ENCODE data around the gene PADI2. TPM values are rescaled to one million over a fixed set of nuclear protein-coding genes. Genes with fewer than 3 reads are reported as not detected.

The PADI2 gene
- total and polyA plus RNA-seq, 2 of the 8 experiments (the other 6 are each of a cell fraction or from before 2014, with no cell fraction given), result 1.6 to 7.5 TPM

- H3K4me3 ChIP-seq (ENCODE audit: extremely low read depth in 1 of 4, insufficient read depth in 2 of 4, low read depth in 3 of 4, low read length in 4 of 4), result no peak overlapping the region
- H4K8ac ChIP-seq (ENCODE audit: extremely low read depth, insufficient read depth, low read length), result no peak overlapping the region
- no peak overlapping the region for H4K5ac ChIP-seq (ENCODE audit: insufficient read length, low read depth, low read length)
- H3K23me2 ChIP-seq (ENCODE audit: low read depth, low read length), result no peaks in the 10 kb centered on the region
- no peak overlapping the region for H3K18ac ChIP-seq (ENCODE audit: extremely low read depth, low read length)
- H2BK20ac ChIP-seq (ENCODE audit: low read length), result no peak overlapping the region
- H2BK15ac ChIP-seq (ENCODE audit: low read length), result no peak overlapping the region
- no peaks in the 10 kb centered on the region for H3K79me2 ChIP-seq (ENCODE audit: control insufficient read depth in 1 of 2, insufficient read depth in 2 of 2, low read length in 2 of 2)
- H2AFZ ChIP-seq (ENCODE audit: low read length), result no peak overlapping the region
- H3K14ac ChIP-seq (ENCODE audit: insufficient read length), result no peak overlapping the region
- TF ChIP-seq ATF3 (IDR thresholded peaks at IDR 0.05; ENCODE audit: insufficient read depth, low read depth, low read length) (no peak), ATF2 (IDR thresholded peaks at IDR 0.05; ENCODE audit: low read length) (no peak), TEAD4 (IDR thresholded peaks at IDR 0.05; ENCODE audit: low read depth, low read length) (no peak), PHF8 (conservative IDR thresholded peaks at IDR 0.05; ENCODE audit: low read depth, low read length) (no peak), KDM5A (IDR thresholded peaks at IDR 0.05; ENCODE audit: low read length) (no peak), GTF2F1 (IDR thresholded peaks at IDR 0.05; ENCODE audit: borderline replicate concordance, low read depth, low read length) (no peak), BRCA1 (IDR thresholded peaks at IDR 0.05; ENCODE audit: low read depth, low read length) (no peak), RAD21 (IDR thresholded peaks at IDR 0.05 in 1 of 2, conservative IDR thresholded peaks at IDR 0.05 in 1 of 2; ENCODE audit: low read depth in 2 of 2, low read length in 2 of 2) (no peak), SIRT6 (IDR thresholded peaks at IDR 0.05; ENCODE audit: low read length) (no peak), BACH1 (IDR thresholded peaks at IDR 0.05; ENCODE audit: low read length) (no peak)
- no peak overlapping the region for H3K27ac ChIP-seq (ENCODE audit: low read depth, low read length)
- H2AK5ac ChIP-seq (ENCODE audit: low read depth, low read length), result no peak overlapping the region
- H3K4me1 ChIP-seq (replicated peaks in 1 of 4; ENCODE audit: control insufficient read depth in 3 of 4, insufficient read depth in 4 of 4, low read length in 3 of 4), result no peaks in the 10 kb centered on the region
- H3K36me3 ChIP-seq (ENCODE audit: control insufficient read depth in 2 of 4, insufficient read depth in 4 of 4, low read length in 3 of 4), result no peaks in the 10 kb centered on the region
- CTCF ChIA-PET (ENCODE audit: partially characterized antibody), result interaction anchor here (1.0 to 2.3 kb wide), 4 partner anchors 10 to 47 kb away, joined by 3 to 12 read pairs (median 4); no protein-coding TSS in a partner anchor
- no peaks in the 10 kb centered on the region for H3K27me3 ChIP-seq (replicated peaks in 1 of 4; ENCODE audit: control insufficient read depth in 3 of 4, extremely low read depth in 1 of 4, insufficient read depth in 3 of 4, low read length in 3 of 4)
- no peaks in the 10 kb centered on the region for H4K20me1 ChIP-seq (replicated peaks in 1 of 2; ENCODE audit: control insufficient read depth in 1 of 2, insufficient read depth in 2 of 2, low read length in 2 of 2)
- POLR2A ChIA-PET (ENCODE audit: partially characterized antibody), result no interaction called here
- H3K79me1 ChIP-seq (ENCODE audit: low read depth, low read length), result no peaks in the 10 kb centered on the region
- FAIRE-seq (no peak), DNase-seq (ENCODE audit: low read depth in 1 of 2, low spot score in 2 of 2) (no peak)
- WGBS, 2 experiments (ENCODE audit: extremely low coverage in 1 of 2, insufficient coverage in 1 of 2, insufficient read length in 1 of 2, insufficient replicate concordance in 2 of 2, low coverage in 1 of 2, low lambda C conversion rate in 2 of 2, missing lambda C conversion rate in 1 of 2), result 74% methylated on average over 2 of the region's 2 CpGs; no CpG with 5 or more reads in 1 of the 2 experiments
- H2BK5ac ChIP-seq (ENCODE audit: low read depth, low read length), result no peak overlapping the region
- no peak overlapping the region for H3K4me2 ChIP-seq (ENCODE audit: insufficient read depth in 1 of 2, low read depth in 2 of 2, low read length in 2 of 2)
- H3K4ac ChIP-seq (replicated peaks; ENCODE audit: insufficient read length, low read depth, low read length), result no peak overlapping the region
- no peak overlapping the region for H4K91ac ChIP-seq (replicated peaks; ENCODE audit: insufficient read length, low read length)
- H2BK120ac ChIP-seq (replicated peaks; ENCODE audit: low read depth, low read length), result no peak overlapping the region
- peaks cover 0 to 3% of the 10 kb centered on the region in 2 experiments; a peak in 1 of 4 replicates for H3K9me3 ChIP-seq (ENCODE audit: insufficient read depth in 2 of 2, low read depth in 1 of 2, low read length in 1 of 2)
- no peak overlapping the region for H3K9ac ChIP-seq (replicated peaks in 1 of 4; ENCODE audit: extremely low read depth in 1 of 4, low read depth in 3 of 4, low read length in 3 of 4)
- no peak overlapping the region for H3K23ac ChIP-seq (ENCODE audit: insufficient read length)
- H2BK12ac ChIP-seq (ENCODE audit: low read depth, low read length), result no peak overlapping the region
- H3K56ac ChIP-seq (replicated peaks; ENCODE audit: insufficient read length, low read depth, low read length), result no peak overlapping the region
Measured at GRCh38 chr1:17081439-17081838, 37.8 kb downstream of the PADI2 start.
